ENCODE measurements around the gene MSTN. TPM values are rescaled to one million over a fixed set of nuclear protein-coding genes. Genes with fewer than 3 reads are reported as not detected.

The MSTN gene
- total and polyA plus RNA-seq, 8 donors = 0.08 to 0.66 (median 0.09) TPM; not detected in 3

DNA sequence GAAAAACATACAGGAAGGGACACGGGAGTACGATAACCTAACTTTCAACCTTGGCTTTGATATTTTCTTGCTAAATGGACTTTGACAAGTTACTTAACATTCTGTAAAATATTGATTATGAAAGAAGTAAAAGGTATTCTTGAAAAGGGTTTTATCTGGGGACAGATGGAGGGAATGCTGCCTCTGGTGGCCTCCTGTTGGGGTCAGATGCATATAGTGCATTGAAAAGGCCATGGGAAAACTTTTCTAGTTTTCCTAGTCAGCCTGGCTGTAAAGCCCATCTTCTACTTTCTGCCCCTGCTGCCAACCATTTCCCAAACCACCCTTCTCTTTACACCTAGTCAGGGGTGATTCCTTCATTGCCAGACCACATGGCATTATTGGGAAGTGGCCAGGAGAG lies 22.2 kb upstream of the MSTN start:
- ATAC-seq (no peak), FAIRE-seq (no peak), DNase-seq (no peak)
- Histone ChIP-seq H3K36me3 (no peaks in the 10 kb centered on the region), H3K4me3 (no peak overlapping the region), H3K27ac (no peak overlapping the region), H3K9me3 (no peaks in the 10 kb centered on the region), H3K4me1 (no peaks in the 10 kb centered on the region), H3K27me3 (no peaks in the 10 kb centered on the region)
- WGBS, 2 donors = 61 to 64% methylated on average over 2 of the region's 2 CpGs
- TF ChIP-seq, protein P1, sequence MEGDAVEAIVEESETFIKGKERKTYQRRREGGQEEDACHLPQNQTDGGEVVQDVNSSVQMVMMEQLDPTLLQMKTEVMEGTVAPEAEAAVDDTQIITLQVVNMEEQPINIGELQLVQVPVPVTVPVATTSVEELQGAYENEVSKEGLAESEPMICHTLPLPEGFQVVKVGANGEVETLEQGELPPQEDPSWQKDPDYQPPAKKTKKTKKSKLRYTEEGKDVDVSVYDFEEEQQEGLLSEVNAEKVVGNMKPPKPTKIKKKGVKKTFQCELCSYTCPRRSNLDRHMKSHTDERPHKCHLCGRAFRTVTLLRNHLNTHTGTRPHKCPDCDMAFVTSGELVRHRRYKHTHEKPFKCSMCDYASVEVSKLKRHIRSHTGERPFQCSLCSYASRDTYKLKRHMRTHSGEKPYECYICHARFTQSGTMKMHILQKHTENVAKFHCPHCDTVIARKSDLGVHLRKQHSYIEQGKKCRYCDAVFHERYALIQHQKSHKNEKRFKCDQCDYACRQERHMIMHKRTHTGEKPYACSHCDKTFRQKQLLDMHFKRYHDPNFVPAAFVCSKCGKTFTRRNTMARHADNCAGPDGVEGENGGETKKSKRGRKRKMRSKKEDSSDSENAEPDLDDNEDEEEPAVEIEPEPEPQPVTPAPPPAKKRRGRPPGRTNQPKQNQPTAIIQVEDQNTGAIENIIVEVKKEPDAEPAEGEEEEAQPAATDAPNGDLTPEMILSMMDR (IDR thresholded peaks at IDR 0.05) = no peak
- intact Hi-C loops (cut with DNase I) = loop anchor here in 1 of 3 donors (10.0 kb wide), 2 partner anchors 220 to 290 kb away; no protein-coding TSS in a partner anchor

DNA sequence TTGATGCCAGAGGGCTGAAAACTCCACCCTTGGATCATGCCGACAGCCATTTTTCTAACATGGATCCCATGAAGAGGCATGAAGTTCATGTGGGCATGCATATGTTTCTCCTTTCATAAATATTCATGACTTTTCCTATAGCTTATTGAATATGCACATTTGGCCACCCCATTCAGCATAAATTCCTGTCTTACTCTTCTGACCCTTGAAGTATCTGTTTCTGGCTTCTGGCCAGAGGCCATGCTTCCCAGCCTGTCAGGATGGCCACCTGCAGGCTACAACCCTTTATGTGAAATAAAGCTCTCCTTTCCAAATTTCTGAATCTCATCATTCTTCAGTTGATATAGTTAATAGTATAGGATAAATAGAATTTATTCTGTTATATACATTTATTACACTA lies 19.6 kb upstream of the MSTN start:
- intact Hi-C loops (cut with DNase I) = loop anchor here in 1 of 3 donors (10.0 kb wide), 2 partner anchors 223 to 293 kb away; no protein-coding TSS in a partner anchor
- H3K4me3 ChIP-seq = no peak overlapping the region
- no peak for FAIRE-seq
- H3K4me1 ChIP-seq = no peaks in the 10 kb centered on the region
- H3K27ac ChIP-seq = no peak overlapping the region
- no peaks in the 10 kb centered on the region for H3K9me3 ChIP-seq
- TF ChIP-seq, protein P1 (IDR thresholded peaks at IDR 0.05) = no peak
- no peak for DNase-seq
- 93 to 100% methylated on average over 1 of the region's 1 CpG for WGBS, 2 donors
- H3K36me3 ChIP-seq = no peaks in the 10 kb centered on the region
- H3K27me3 ChIP-seq = no peaks in the 10 kb centered on the region
- no peak for ATAC-seq

DNA sequence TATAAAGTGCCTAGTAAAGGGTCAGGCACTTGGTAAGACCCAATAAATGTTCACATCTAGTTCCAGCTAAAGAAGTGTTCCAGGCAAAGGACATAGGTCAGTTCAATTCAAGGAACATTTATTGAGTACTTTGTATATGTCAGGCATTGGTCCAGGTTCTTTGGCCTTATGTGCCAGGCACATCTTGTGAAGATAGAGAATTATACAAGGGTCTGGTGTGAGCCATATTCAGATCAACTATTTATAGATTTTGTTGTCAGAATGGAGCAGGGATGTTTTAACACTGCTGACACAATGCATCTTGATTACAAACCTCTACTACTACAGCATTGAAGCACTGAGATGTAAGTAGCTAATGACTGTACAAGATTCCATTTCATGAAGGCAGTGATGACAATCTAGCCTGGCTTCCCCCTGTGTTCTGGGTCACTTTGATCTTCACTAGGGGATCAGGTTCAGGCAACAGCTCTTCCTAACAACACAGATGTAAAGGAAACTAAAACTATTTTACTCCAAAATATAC lies 18.1 kb upstream of the MSTN start:
- no peak for FAIRE-seq
- Histone ChIP-seq H3K4me3 (no peak overlapping the region), H3K4me1 (no peaks in the 10 kb centered on the region), H3K27me3 (no peaks in the 10 kb centered on the region), H3K9me3 (no peaks in the 10 kb centered on the region), H3K36me3 (no peaks in the 10 kb centered on the region), H3K27ac (no peak overlapping the region)
- TF ChIP-seq, protein P1 (IDR thresholded peaks at IDR 0.05) = no peak
- intact Hi-C loops (cut with DNase I) = loop anchor here in 1 of 3 donors (10.0 kb wide), 2 partner anchors 224 to 294 kb away; no protein-coding TSS in a partner anchor
- no peak for ATAC-seq
- DNase-seq = no peak

DNA sequence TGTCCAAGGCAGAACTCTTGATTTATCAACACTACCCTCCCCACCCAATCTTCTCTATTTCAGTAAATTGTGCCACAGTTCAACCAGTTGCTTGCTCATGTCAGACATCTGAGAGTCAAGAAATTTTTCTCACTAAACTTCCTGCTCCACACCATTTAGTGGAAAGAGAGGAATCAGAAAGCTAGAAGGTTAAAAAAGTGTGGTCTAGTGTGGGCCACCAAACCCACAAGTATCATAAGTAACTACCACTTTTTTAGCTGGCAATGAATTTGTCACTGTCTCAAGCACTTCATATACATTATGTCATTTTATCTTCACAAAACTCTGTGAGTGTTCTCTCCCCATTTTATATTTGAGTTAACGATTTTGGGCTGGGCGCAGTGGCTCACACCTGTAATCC lies 16.6 kb upstream of the MSTN start:
- no peak for FAIRE-seq
- intact Hi-C loops (cut with DNase I) = loop anchor here in 1 of 3 donors (5.0 kb wide), 1 partner anchor 417 kb away; the partner anchor contains the start of gene ASNSD1

DNA sequence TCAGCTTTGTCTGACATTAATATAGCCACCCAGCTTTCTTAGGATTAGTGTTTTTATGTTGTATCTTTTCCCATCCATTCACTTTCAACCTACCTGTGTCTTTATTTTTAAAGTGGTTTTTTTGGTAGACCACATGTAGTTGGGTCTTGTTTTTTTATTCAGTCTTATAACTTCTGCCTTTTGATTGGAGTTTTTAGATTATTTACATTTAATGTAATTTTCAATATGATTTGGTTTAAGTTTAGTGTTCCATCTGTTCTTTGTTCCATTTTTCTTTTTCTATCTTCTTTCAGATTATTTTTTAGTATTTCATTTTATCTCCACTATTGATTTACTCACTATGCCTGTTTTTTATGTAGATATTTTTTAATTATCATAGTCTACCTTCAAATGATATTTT lies 13.1 kb upstream of the MSTN start:
- H3K4me1 ChIP-seq = no peaks in the 10 kb centered on the region
- H3K27me3 ChIP-seq = no peaks in the 10 kb centered on the region
- DNase-seq = no peak
- peak; percentile 49 for FAIRE-seq
- intact Hi-C loops (cut with DNase I) = loop anchor here in 1 of 3 donors (5.0 kb wide), 1 partner anchor 413 kb away; the partner anchor contains the start of gene ASNSD1
- no peak for ATAC-seq
- H3K9me3 ChIP-seq = no peaks in the 10 kb centered on the region
- TF ChIP-seq, protein P1 (IDR thresholded peaks at IDR 0.05) = no peak
- no peak overlapping the region for H3K27ac ChIP-seq
- H3K4me3 ChIP-seq = no peak overlapping the region
- no peaks in the 10 kb centered on the region for H3K36me3 ChIP-seq

More for the DNA sequence above, 16.6 kb upstream of the MSTN start:
- Histone ChIP-seq H3K27ac (no peak overlapping the region), H3K9me3 (no peaks in the 10 kb centered on the region), H3K4me1 (no peaks in the 10 kb centered on the region), H3K36me3 (no peaks in the 10 kb centered on the region), H3K4me3 (no peak overlapping the region), H3K27me3 (no peaks in the 10 kb centered on the region)
- DNase-seq = no peak
- WGBS, 2 donors = 90% methylated on average over 2 of the region's 2 CpGs
- ATAC-seq = no peak
- TF ChIP-seq, protein P1 (IDR thresholded peaks at IDR 0.05) = no peak
